SK-N-SH (cell line): ENCODE results near the gene WWOX.

Experiments used
- CHD2 ChIP-seq: fragments of 150-350 bp; IDR thresholded peaks from 2 replicates; pipeline ENCODE4 v1.6.1; 2018; ENCODE audit warnings: low read length; ENCODE audit not compliant: partially characterized antibody
- EP300 ChIP-seq, 2 experiments: IDR thresholded peaks; 2 replicates each; pipeline versions ENCODE4 v1.4.0 to v1.6.1; 2012; ENCODE audit warnings: borderline replicate concordance in 1 of 2, low read depth in 1 of 2, low read length in 1 of 2
- EZH2phosphoT487 ChIP-seq: fragments of 200-600 bp; sonication (generic); IDR thresholded peaks from 2 replicates; pipeline ENCODE4 v1.6.1; 2017; ENCODE audit warnings: low read depth, mixed run types, mild to moderate bottlenecking, antibody characterized with exemption, moderate library complexity, borderline replicate concordance
- MXI1 ChIP-seq: IDR thresholded peaks from 2 replicates; pipeline ENCODE4 v1.6.1; 2012; ENCODE audit warnings: mild to moderate bottlenecking, low read depth, low read length, improper control_type of control experiment
- POLR2AphosphoS5 ChIP-seq: IDR thresholded peaks from 2 replicates; pipeline ENCODE4 v1.6.1; 2012; ENCODE audit warnings: low read depth, low read length
- RCOR1 ChIP-seq: fragments of 150-350 bp; IDR thresholded peaks from 2 replicates; pipeline ENCODE4 v1.6.1; 2017; ENCODE audit warnings: antibody characterized with exemption, low read length
- RFX5 ChIP-seq: IDR thresholded peaks from 2 replicates; pipeline ENCODE4 v1.6.1; 2012; ENCODE audit warnings: mild to moderate bottlenecking, improper control_type of control experiment, low read length
- SIN3A ChIP-seq: IDR thresholded peaks from 2 replicates; pipeline ENCODE4 v1.6.1; 2012; ENCODE audit warnings: low read depth, mild to moderate bottlenecking, low read length, moderate library complexity, borderline replicate concordance
- TEAD4 ChIP-seq: IDR thresholded peaks from 2 replicates; pipeline ENCODE4 v1.4.0; 2012; ENCODE audit warnings: mild to moderate bottlenecking, borderline replicate concordance; ENCODE audit not compliant: insufficient read depth
- TF ChIP-seq, protein P1 (sequence below): fragments of 200-600 bp; sonication (generic); IDR thresholded peaks from 2 replicates; pipeline ENCODE4 v1.6.1; 2017; ENCODE audit warnings: antibody characterized with exemption, mild to moderate bottlenecking, moderate library complexity
- TF ChIP-seq, protein P2 (sequence below): IDR thresholded peaks from 2 replicates; pipeline ENCODE4 v1.4.0; 2012; ENCODE audit warnings: low read depth, borderline replicate concordance
- TF ChIP-seq, protein P3 (sequence below): IDR thresholded peaks from 2 replicates; pipeline ENCODE4 v1.6.1; 2012; ENCODE audit warnings: mild to moderate bottlenecking, low read depth, low read length, moderate library complexity
- TF ChIP-seq, protein P4 (sequence below): IDR thresholded peaks from 2 replicates; pipeline ENCODE4; 2012

- TF ChIP-seq, protein P1, sequence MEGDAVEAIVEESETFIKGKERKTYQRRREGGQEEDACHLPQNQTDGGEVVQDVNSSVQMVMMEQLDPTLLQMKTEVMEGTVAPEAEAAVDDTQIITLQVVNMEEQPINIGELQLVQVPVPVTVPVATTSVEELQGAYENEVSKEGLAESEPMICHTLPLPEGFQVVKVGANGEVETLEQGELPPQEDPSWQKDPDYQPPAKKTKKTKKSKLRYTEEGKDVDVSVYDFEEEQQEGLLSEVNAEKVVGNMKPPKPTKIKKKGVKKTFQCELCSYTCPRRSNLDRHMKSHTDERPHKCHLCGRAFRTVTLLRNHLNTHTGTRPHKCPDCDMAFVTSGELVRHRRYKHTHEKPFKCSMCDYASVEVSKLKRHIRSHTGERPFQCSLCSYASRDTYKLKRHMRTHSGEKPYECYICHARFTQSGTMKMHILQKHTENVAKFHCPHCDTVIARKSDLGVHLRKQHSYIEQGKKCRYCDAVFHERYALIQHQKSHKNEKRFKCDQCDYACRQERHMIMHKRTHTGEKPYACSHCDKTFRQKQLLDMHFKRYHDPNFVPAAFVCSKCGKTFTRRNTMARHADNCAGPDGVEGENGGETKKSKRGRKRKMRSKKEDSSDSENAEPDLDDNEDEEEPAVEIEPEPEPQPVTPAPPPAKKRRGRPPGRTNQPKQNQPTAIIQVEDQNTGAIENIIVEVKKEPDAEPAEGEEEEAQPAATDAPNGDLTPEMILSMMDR, result no peak
- no peak for TF ChIP-seq TEAD4
- TF ChIP-seq RFX5, result no peak
- TF ChIP-seq, protein P2, sequence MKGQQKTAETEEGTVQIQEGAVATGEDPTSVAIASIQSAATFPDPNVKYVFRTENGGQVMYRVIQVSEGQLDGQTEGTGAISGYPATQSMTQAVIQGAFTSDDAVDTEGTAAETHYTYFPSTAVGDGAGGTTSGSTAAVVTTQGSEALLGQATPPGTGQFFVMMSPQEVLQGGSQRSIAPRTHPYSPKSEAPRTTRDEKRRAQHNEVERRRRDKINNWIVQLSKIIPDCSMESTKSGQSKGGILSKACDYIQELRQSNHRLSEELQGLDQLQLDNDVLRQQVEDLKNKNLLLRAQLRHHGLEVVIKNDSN, result no peak
- TF ChIP-seq, protein P3, sequence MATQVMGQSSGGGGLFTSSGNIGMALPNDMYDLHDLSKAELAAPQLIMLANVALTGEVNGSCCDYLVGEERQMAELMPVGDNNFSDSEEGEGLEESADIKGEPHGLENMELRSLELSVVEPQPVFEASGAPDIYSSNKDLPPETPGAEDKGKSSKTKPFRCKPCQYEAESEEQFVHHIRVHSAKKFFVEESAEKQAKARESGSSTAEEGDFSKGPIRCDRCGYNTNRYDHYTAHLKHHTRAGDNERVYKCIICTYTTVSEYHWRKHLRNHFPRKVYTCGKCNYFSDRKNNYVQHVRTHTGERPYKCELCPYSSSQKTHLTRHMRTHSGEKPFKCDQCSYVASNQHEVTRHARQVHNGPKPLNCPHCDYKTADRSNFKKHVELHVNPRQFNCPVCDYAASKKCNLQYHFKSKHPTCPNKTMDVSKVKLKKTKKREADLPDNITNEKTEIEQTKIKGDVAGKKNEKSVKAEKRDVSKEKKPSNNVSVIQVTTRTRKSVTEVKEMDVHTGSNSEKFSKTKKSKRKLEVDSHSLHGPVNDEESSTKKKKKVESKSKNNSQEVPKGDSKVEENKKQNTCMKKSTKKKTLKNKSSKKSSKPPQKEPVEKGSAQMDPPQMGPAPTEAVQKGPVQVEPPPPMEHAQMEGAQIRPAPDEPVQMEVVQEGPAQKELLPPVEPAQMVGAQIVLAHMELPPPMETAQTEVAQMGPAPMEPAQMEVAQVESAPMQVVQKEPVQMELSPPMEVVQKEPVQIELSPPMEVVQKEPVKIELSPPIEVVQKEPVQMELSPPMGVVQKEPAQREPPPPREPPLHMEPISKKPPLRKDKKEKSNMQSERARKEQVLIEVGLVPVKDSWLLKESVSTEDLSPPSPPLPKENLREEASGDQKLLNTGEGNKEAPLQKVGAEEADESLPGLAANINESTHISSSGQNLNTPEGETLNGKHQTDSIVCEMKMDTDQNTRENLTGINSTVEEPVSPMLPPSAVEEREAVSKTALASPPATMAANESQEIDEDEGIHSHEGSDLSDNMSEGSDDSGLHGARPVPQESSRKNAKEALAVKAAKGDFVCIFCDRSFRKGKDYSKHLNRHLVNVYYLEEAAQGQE, result no peak
- TF ChIP-seq CHD2, result no peak
- no peak for TF ChIP-seq EP300 (IDR thresholded peaks at IDR 0.05; ENCODE audit: borderline replicate concordance in 1 of 2, low read depth in 1 of 2, low read length in 1 of 2)
- TF ChIP-seq MXI1, result no peak
- no peak for TF ChIP-seq RCOR1
- TF ChIP-seq EZH2phosphoT487, result no peak
- TF ChIP-seq, protein P4, sequence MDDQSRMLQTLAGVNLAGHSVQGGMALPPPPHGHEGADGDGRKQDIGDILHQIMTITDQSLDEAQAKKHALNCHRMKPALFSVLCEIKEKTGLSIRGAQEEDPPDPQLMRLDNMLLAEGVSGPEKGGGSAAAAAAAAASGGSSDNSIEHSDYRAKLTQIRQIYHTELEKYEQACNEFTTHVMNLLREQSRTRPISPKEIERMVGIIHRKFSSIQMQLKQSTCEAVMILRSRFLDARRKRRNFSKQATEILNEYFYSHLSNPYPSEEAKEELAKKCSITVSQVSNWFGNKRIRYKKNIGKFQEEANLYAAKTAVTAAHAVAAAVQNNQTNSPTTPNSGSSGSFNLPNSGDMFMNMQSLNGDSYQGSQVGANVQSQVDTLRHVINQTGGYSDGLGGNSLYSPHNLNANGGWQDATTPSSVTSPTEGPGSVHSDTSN, result no peak
- no peak for TF ChIP-seq POLR2AphosphoS5
- no peak for TF ChIP-seq SIN3A
These were observed 472.5 kb downstream of the WWOX start for GRCh38 chr16:78571898-78572358.
